IMR-90 (cell line): ENCODE measurements around the gene FNTB. TPM values are rescaled to one million over a fixed set of nuclear protein-coding genes. Genes with fewer than 3 reads are reported as not detected.

Experiments used
- ATAC-seq: fragments of 200-7000 bp; cut with Tn5 transposase; 2 replicates; pipeline ENCODE4 v1.9.1; 2020; ENCODE audit warnings: low read depth, mild to moderate bottlenecking, moderate library complexity
- BruUV-seq: library from RNA; stranded (reverse); fragments of 400-500 nt; replicated peaks from 2 replicates; lab custom pipeline; 2021; lab: Mats Ljungman, UMichigan
- CTCF ChIA-PET: fragments of 300-600 bp; formaldehyde crosslinking; extraction: SDS; loops from one replicate; lab custom pipeline; 2021; ENCODE audit warnings: antibody characterized with exemption; lab: Yijun Ruan, JAX
- POLR2A ChIA-PET: fragments of 300-600 bp; sonication (Branson Sonifier 250); formaldehyde crosslinking; loops from one replicate; lab custom pipeline; 2022; ENCODE audit warnings: antibody characterized with exemption; ENCODE audit not compliant: unreplicated experiment; lab: Charles Lee
- DNase-seq: peaks from one replicate; pipeline ENCODE4 v3.0.0; 2013
- H2AFZ ChIP-seq: replicated peaks from 2 replicates; pipeline ENCODE3; 2013; ENCODE audit warnings: low read length, mild to moderate bottlenecking; ENCODE audit not compliant: poor library complexity
- H2AK5ac ChIP-seq: 2 replicates; pipeline ENCODE4 v1.6.1; 2013; ENCODE audit warnings: low read depth, low read length, inconsistent platforms
- H2AK9ac ChIP-seq: replicated peaks from 2 replicates; pipeline ENCODE3; 2013; ENCODE audit warnings: mild to moderate bottlenecking, low read depth, low read length, moderate library complexity; ENCODE audit not compliant: poor library complexity
- H2BK120ac ChIP-seq: 2 replicates; pipeline ENCODE4 v1.6.1; 2013; ENCODE audit warnings: low read depth, low read length, inconsistent platforms
- H2BK15ac ChIP-seq: 3 replicates; pipeline ENCODE4 v1.6.1; 2013; ENCODE audit warnings: low read depth, low read length, inconsistent platforms
- H2BK20ac ChIP-seq: 2 replicates; pipeline ENCODE4 v1.6.1; 2013; ENCODE audit warnings: low read depth, mild to moderate bottlenecking, inconsistent platforms, low read length, moderate library complexity
- H2BK5ac ChIP-seq: 2 replicates; pipeline ENCODE4 v1.6.1; 2013; ENCODE audit warnings: mild to moderate bottlenecking, low read depth, low read length, inconsistent platforms; ENCODE audit not compliant: poor library complexity, severe bottlenecking
- H3K14ac ChIP-seq: replicated peaks from 2 replicates; pipeline ENCODE4 v1.6.1; 2013; ENCODE audit warnings: low read depth, low read length, inconsistent platforms
- H3K18ac ChIP-seq: 2 replicates; pipeline ENCODE4 v1.6.1; 2013; ENCODE audit warnings: low read depth, low read length, control low read depth
- H3K23ac ChIP-seq: 2 replicates; pipeline ENCODE4 v1.6.1; 2013; ENCODE audit warnings: low read depth, low read length, inconsistent platforms
- H3K27ac ChIP-seq: 2 replicates; pipeline ENCODE4 v1.5.1; 2013; ENCODE audit warnings: mild to moderate bottlenecking, control low read depth, low read length; ENCODE audit not compliant: insufficient read depth
- H3K27me3 ChIP-seq: 2 replicates; pipeline ENCODE4 v1.6.1; 2013; ENCODE audit warnings: low read length; ENCODE audit not compliant: control insufficient read depth, insufficient read depth
- H3K36me3 ChIP-seq: 2 replicates; pipeline ENCODE4 v1.6.1; 2013; ENCODE audit warnings: low read length, mixed read lengths; ENCODE audit not compliant: control insufficient read depth, insufficient read depth
- H3K4ac ChIP-seq: 2 replicates; pipeline ENCODE4 v1.6.1; 2013; ENCODE audit warnings: low read depth, low read length, inconsistent platforms
- H3K4me1 ChIP-seq: 2 replicates; pipeline ENCODE4 v1.6.1; 2013; ENCODE audit warnings: low read length, mixed read lengths; ENCODE audit not compliant: control insufficient read depth, insufficient read depth
- H3K4me2 ChIP-seq: 2 replicates; pipeline ENCODE4 v1.6.1; 2013; ENCODE audit warnings: low read depth, mild to moderate bottlenecking, control low read depth, low read length, moderate library complexity
- H3K4me3 ChIP-seq: 2 replicates; pipeline ENCODE4 v1.5.1; 2013; ENCODE audit warnings: low read depth, mild to moderate bottlenecking, control low read depth, low read length, moderate library complexity; ENCODE audit not compliant: insufficient read depth
- H3K56ac ChIP-seq: 2 replicates; pipeline ENCODE4 v1.6.1; 2013; ENCODE audit warnings: low read length, inconsistent platforms; ENCODE audit not compliant: insufficient read depth; ENCODE audit errors: extremely low read depth
- H3K79me1 ChIP-seq, 2 experiments: 2 replicates each; pipeline ENCODE4 v1.6.1; 2013; ENCODE audit warnings: low read length in 2 of 2, inconsistent platforms in 1 of 2, low read depth in 1 of 2
- H3K9ac ChIP-seq: 2 replicates; pipeline ENCODE4 v1.6.1; 2013; ENCODE audit warnings: low read depth, low read length, control low read depth
- H3K9me1 ChIP-seq: 2 replicates; pipeline ENCODE4 v1.6.1; 2013; ENCODE audit warnings: low read length, inconsistent platforms; ENCODE audit not compliant: insufficient read depth
- H3K9me3 ChIP-seq: 2 replicates; pipeline ENCODE4 v1.6.1; 2013; ENCODE audit warnings: low read length; ENCODE audit not compliant: control insufficient read depth, insufficient read depth
- H4K20me1 ChIP-seq: 2 replicates; pipeline ENCODE4 v1.6.1; 2013; ENCODE audit warnings: low read length, inconsistent platforms; ENCODE audit not compliant: insufficient read depth
- H4K5ac ChIP-seq: 2 replicates; pipeline ENCODE4 v1.6.1; 2013; ENCODE audit warnings: mild to moderate bottlenecking, low read depth, low read length, control low read depth
- H4K8ac ChIP-seq, 2 experiments: 2 replicates each; pipeline ENCODE4 v1.6.1; 2013; ENCODE audit warnings: low read depth in 2 of 2, low read length in 2 of 2, control low read depth in 1 of 2, inconsistent platforms in 1 of 2
- H4K91ac ChIP-seq: 2 replicates; pipeline ENCODE4 v1.6.1; 2013; ENCODE audit warnings: low read depth, low read length, inconsistent platforms; ENCODE audit not compliant: insufficient read depth
- BHLHE40 ChIP-seq: fragments of 150-350 bp; IDR thresholded peaks from 2 replicates; pipeline ENCODE4 v1.6.1; 2016; ENCODE audit warnings: mild to moderate bottlenecking, low read depth, low read length
- CEBPB ChIP-seq: IDR thresholded peaks from 2 replicates; pipeline ENCODE4 v1.6.1; 2012; ENCODE audit warnings: low read depth, low read length, improper control_type of control experiment
- CHD1 ChIP-seq: IDR thresholded peaks from 2 replicates; pipeline ENCODE4 v1.6.1; 2012; ENCODE audit warnings: low read depth, low read length, improper control_type of control experiment
- CTCF ChIP-seq: conservative IDR thresholded peaks from 2 replicates; pipeline ENCODE4 v1.5.1; 2012; ENCODE audit warnings: mild to moderate bottlenecking, low read depth, low read length, improper control_type of control experiment
- MAFK ChIP-seq: IDR thresholded peaks from 2 replicates; pipeline ENCODE4 v1.6.1; 2012; ENCODE audit warnings: low read depth, low read length, improper control_type of control experiment
- MAZ ChIP-seq: IDR thresholded peaks from 2 replicates; pipeline ENCODE4 v1.6.1; 2012; ENCODE audit warnings: low read depth, mild to moderate bottlenecking, low read length, improper control_type of control experiment, moderate library complexity, borderline replicate concordance
- MXI1 ChIP-seq: IDR thresholded peaks from 2 replicates; pipeline ENCODE4 v1.6.1; 2012; ENCODE audit warnings: low read depth, mild to moderate bottlenecking, low read length, moderate library complexity, borderline replicate concordance
- NFE2L2 ChIP-seq: fragments of 150-350 bp; IDR thresholded peaks from 2 replicates; pipeline ENCODE4 v1.6.1; 2016; ENCODE audit warnings: low read depth, mild to moderate bottlenecking, low read length
- POLR2A ChIP-seq: IDR thresholded peaks from 2 replicates; pipeline ENCODE4 v1.6.1; 2012; ENCODE audit warnings: mild to moderate bottlenecking, low read depth, low read length
- RAD21 ChIP-seq: IDR thresholded peaks from 2 replicates; pipeline ENCODE4 v1.6.1; 2012; ENCODE audit warnings: low read length, improper control_type of control experiment
- RCOR1 ChIP-seq: IDR thresholded peaks from 2 replicates; pipeline ENCODE4 v1.6.1; 2012; ENCODE audit warnings: mild to moderate bottlenecking, low read length, improper control_type of control experiment; ENCODE audit not compliant: insufficient replicate concordance
- RFX5 ChIP-seq: IDR thresholded peaks from 2 replicates; pipeline ENCODE4 v1.8.0; 2012; ENCODE audit warnings: low read depth, mild to moderate bottlenecking, low read length, moderate library complexity
- SMC3 ChIP-seq: fragments of 150-350 bp; IDR thresholded peaks from 2 replicates; pipeline ENCODE4 v1.6.1; 2016; ENCODE audit warnings: low read depth, mild to moderate bottlenecking, antibody characterized with exemption, low read length, moderate library complexity
- WGBS, 2 experiments: methylation state at CpG; one replicate each; pipeline versions ENCODE4 v1.1.5 to v1.1.7; 2013; ENCODE audit warnings: missing lambda C conversion rate in 2 of 2; ENCODE audit not compliant: insufficient read length in 1 of 2; ENCODE audit errors: extremely low coverage in 2 of 2; 5-methylcytosine and 5-hydroxymethylcytosine counted together
- dilution Hi-C: fragments of 300-500 bp; cut with HindIII; formaldehyde crosslinking; loops from one replicate; pipeline ENCODE4 v1.14.3; 2018; ENCODE audit warnings: low sequenced_read_pairs; ENCODE audit not compliant: unreplicated experiment
- in situ Hi-C: fragments of 300-500 bp; cut with MboI; formaldehyde crosslinking; loops from 3 replicates; pipeline ENCODE4 v1.14.3; 2019; ENCODE audit warnings: low sequenced_read_pairs, inconsistent platforms, mixed read lengths
- intact Hi-C: fragments of 100-400 bp; cut with micrococcal nuclease; formaldehyde crosslinking; loops from 2 replicates; pipeline ENCODE4 v1.10.0; 2022
- polyA plus RNA-seq, 3 experiments: library from polyadenylated mRNA; depleted of rRNA; stranded (reverse); fragments of >200 nt; gene quantifications; 2 replicates each; pipeline ENCODE4 v1.2.3, GENCODE V29; 2012; ENCODE audit warnings: low replicate concordance in 1 of 3
- total RNA-seq: library from RNA; depleted of rRNA; stranded (reverse); fragments of >200 nt; gene quantifications from 2 replicates; pipeline ENCODE4 v1.2.3, GENCODE V29; 2012
- TF ChIP-seq, protein P1 (sequence below): fragments of 150-350 bp; IDR thresholded peaks from 2 replicates; pipeline ENCODE4 v1.6.1; 2016; ENCODE audit warnings: low read depth, mild to moderate bottlenecking, low read length, moderate library complexity, borderline replicate concordance

FNTB gene
- total and polyA plus RNA-seq, 2 of the 4 experiments (the other 2 are of a cell fraction), result 9.9 to 18.5 TPM

DNA sequence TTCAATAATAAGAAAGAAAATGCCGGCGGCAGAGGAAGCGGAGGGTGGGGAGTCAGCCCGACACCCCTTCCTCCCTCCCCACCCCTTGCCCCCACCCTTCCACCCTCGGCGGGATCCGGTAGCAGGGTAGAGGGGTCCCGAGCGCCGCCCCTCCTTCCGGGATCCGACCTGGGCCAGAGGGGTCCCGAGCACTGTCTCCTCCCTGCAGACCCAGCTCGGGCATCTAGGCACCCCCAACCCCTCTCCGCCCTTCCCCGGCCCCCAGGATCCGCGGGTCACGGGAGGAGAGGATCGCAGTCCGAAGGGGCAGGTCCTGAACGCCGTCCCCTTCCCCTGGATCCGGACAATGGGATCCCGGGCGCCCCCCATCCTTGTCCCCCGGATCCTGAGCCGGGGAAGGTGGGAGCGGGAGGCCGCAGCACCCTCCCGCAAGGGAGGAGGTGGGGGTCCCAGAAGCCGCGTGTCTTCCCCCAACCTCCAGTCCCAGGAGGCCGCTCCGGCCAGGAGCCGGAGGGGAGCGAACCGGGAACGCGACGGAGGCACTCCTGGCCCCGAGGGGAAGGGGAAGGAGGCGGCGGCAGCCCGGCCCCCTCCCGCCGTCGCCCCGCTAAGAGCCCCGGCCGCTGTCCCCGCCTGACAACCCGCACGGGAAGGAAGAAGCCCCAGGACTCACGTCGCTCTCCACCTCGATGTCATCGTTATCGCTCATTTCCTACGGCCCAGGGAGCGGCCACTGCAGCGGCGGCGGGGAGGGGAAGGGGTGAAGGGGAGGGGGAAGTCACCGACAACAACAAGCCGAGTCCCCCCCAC lies 115.1 kb downstream of the FNTB start:
- Histone ChIP-seq H4K8ac (peak overlapping the region in 1 of 2 experiments; percentile 20; a peak in 1 of 4 replicates), H2BK15ac (no peak overlapping the region), H4K20me1 (0 out of 2 replicates have a peak, but pooled peaks cover 5% of the 10 kb centered on the region), H4K91ac (no peak overlapping the region), H3K27me3 (no peaks in the 10 kb centered on the region), H3K4ac (no peak overlapping the region), H2BK20ac (no peak overlapping the region), H3K27ac (peak overlapping the region; percentile 78), H3K4me2 (peak overlapping the region; percentile 92; the same call in 1 of the 2 replicates), H2AK9ac (peak overlapping the region; percentile 81), H2BK120ac (no peak overlapping the region), H3K4me1 (peaks cover under 1% of the 10 kb centered on the region; the same call in 1 of the 2 replicates), H3K79me1 (peaks cover 15 to 28% of the 10 kb centered on the region in 2 experiments), H3K9me1 (peaks cover 4% of the 10 kb centered on the region; the same call in 1 of the 2 replicates), H3K56ac (no peak overlapping the region), H4K5ac (no peak overlapping the region), H2AFZ (peak overlapping the region; percentile 87), H2AK5ac (peak overlapping the region; percentile 13; the same call in 1 of the 2 replicates), H3K18ac (no peak overlapping the region), H2BK5ac (peak overlapping the region; percentile 56), H3K9me3 (no peaks in the 10 kb centered on the region), H3K36me3 (peaks cover 1% of the 10 kb centered on the region; the same call in 1 of the 2 replicates), H3K9ac (peak overlapping the region; percentile 74), H3K4me3 (peak overlapping the region; percentile 84), H3K23ac (no peak overlapping the region), H3K14ac (no peak overlapping the region)
- no TSS peak for BruUV-seq
- intact Hi-C loops, result loop anchor here (2.0 to 5.0 kb wide), 2 partner anchors 55 to 311 kb away; partner anchors contain the start of gene FUT8
- 1% methylated on average over 14 of the region's 66 CpGs; no CpG with 5 or more reads in 1 of the 2 experiments for WGBS, 2 experiments
- no peak for DNase-seq
- POLR2A ChIA-PET, result no interaction called here
- in situ Hi-C loops, result no loop called here
- dilution Hi-C loops, result no loop called here
- CTCF ChIA-PET, result no interaction called here
- ATAC-seq, result peak; percentile 25; the same call in 1 of the 2 replicates
- TF ChIP-seq, protein P1, sequence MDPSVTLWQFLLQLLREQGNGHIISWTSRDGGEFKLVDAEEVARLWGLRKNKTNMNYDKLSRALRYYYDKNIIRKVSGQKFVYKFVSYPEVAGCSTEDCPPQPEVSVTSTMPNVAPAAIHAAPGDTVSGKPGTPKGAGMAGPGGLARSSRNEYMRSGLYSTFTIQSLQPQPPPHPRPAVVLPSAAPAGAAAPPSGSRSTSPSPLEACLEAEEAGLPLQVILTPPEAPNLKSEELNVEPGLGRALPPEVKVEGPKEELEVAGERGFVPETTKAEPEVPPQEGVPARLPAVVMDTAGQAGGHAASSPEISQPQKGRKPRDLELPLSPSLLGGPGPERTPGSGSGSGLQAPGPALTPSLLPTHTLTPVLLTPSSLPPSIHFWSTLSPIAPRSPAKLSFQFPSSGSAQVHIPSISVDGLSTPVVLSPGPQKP, result no peak
- TF ChIP-seq MAZ, result no peak
- TF ChIP-seq MAFK, result no peak
- TF ChIP-seq MXI1, result no peak
- no peak for TF ChIP-seq RAD21
- no peak for TF ChIP-seq NFE2L2
- no peak for TF ChIP-seq RCOR1
- no peak for TF ChIP-seq CHD1
- TF ChIP-seq RFX5, result no peak
- TF ChIP-seq BHLHE40, result no peak
- no peak for TF ChIP-seq POLR2A
- TF ChIP-seq SMC3, result no peak
- no peak for TF ChIP-seq CEBPB
- TF ChIP-seq CTCF, result no peak
